GM04503 (cell line): ENCODE measurements around the gene RNASE12.
"Not testable (repeated sequence)": the region's sequence is repeated elsewhere in the genome, so short reads cannot be mapped to it uniquely, and the experiment has no call there.

ENCODE experiments used
- DNase-seq: peaks from one replicate; pipeline ENCODE4 v3.0.0-alpha.2; 2012; ENCODE audit warnings: low read depth

RNASE12 gene

DNA sequence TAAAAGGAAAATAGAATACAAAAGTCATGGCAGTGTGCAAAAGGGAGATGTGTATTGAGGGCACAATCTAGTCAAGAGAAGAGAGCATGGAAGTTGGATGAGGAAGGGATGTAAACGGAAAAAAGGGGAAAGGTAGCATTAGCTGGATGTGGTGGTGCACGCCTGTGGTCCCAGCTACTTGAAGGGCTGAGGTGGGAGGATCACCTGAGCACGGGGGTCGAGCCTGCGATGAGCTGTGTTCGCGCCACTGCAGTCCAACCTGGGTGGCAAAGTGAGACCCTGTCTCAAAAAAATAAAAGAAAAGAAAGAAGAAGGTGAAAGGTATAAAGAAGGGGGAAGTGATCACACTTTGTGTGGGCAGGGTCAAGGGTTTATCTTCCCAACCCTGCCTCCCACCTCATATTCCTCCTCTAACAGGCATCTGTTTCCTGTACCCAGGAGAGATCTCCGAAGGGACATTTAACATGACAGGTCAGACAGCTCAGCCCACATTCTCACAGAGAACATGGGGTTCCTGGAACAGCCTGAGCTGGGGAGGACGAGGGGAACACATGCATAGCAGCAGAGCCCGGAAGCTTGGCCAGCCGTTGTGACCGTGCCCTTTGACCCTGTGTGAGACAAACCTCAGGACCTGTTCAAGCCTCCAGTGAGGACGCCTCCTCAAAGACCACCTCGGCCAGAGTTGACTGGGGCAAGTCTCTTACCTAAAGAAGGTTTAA, 12.2 kb downstream of the RNASE12 start:
- DNase-seq: no peak

DNA sequence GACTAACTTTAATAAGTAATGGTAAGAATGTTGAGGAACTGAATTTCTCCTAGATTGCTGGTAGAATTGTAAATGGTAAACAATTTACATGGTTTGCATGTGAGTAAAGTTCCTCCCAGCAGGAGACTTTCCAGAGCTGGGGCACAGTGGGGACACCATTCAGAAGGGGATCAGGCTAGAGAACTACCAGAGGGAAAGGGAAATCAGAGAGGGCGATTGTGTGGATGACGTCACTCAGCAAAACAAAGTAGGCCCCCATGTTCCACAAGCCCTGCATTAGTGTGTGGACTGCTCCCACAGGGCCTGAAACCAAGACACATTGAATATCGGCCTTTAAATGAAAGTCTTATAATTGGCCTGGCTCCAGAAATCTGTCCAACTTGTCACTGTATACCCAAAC, 12.9 kb downstream of the RNASE12 start:
- DNase-seq: no peak

DNA sequence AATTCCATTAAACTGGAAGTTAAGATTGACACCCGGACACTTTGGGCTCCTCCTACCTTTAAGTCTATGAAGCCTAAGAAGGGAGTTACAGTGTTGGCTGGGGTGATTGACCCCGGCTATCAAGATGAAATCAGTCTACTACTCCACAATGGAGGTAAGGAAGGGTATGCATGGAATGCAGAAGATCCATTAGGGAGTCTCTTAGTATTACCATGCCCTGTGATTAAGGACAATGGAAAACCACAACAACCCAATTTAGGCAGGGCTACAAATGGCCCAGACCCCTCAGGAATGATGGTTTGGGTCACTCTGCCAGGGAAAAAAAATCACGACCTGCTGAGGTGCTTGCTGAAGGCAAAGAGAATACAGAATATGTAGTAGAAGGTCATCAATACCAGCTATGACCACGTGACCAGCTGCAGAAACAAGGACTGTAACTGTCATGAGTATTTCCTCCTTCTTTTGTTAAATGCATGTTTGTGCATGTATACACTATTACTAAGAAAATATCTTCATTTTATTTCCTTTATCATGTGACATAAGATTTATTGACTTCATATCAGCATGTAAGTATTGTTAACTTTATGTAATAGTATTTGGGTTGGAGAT, 18.7 kb downstream of the RNASE12 start:
- not testable (repeated sequence) for DNase-seq

DNA sequence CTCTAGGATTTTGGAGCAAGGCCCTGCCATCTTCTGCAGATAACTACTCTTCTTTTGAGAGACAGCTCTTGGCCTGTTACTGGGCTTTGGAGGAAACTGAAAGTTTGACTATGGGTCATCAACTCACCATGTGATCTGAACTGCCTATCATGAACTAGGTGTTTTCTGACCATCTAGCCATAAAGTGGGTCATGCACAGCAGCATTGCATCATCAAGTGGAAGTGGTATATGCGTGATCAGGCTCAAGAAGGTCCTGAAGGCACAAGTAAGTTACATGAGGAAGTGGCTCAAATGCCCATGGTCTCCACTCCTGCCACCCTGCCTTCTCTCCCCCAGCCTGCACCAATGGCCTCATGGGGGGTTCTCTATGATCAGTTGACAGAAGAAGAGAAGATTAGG, 20.5 kb downstream of the RNASE12 start:
- not testable (repeated sequence) for DNase-seq

DNA sequence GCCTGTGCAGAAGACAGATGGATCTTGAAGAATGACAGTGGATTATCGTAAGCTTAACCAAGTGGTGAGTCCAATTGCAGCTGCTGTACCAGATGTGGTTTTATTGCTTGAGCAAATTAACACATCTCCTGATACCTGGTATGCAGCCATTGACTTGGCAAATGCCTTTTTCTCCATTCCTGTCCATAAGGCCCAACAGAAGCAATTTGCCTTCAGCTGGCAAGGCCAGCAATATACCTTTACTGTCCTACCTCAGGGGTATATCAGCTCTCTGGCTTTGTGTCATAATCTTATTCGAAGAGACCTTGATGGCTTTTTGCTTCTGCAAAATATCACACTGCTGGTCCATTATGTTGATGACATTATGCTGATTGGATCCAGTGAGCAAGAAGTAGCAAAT, 21.3 kb downstream of the RNASE12 start:
- not testable (repeated sequence) for DNase-seq

DNA sequence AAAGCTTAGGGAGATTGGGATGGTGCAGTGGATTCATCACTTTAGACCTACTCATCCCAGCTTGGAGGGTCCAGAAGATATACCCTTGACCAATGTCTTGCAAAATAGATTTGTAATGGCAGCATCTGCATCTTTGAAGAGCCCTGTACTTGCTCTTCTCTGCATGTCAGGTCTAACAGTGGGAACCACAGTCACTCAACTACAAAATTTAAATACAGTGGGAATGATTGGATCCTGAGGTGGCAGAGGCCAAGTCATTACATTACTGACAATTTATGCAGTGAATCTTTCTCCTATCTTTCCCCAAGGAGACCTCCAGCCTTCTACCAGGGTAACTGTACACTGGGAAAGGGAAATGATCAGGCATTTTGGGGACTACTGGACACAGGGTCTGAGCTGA, 22.1 kb downstream of the RNASE12 start:
- no peak for DNase-seq

DNA sequence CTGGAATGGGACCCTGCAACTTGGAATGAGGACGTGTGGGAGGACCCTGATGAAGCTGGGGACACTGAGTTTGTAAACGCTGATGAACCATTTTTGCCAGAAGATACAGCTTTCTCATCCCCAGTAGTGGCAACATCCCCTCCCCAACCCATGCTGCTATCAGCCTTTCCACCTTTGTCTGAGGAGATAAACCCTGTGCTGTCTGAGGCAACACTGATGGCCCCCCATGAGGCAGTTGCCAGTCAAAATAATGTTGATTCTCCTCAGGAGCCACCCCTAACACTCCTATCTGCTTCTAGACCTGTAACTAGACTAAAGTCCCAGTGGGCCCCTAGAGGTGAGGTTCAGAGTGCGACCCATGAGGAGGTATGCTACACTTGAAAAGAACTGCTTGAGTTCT, 22.8 kb downstream of the RNASE12 start:
- no peak for DNase-seq

DNA sequence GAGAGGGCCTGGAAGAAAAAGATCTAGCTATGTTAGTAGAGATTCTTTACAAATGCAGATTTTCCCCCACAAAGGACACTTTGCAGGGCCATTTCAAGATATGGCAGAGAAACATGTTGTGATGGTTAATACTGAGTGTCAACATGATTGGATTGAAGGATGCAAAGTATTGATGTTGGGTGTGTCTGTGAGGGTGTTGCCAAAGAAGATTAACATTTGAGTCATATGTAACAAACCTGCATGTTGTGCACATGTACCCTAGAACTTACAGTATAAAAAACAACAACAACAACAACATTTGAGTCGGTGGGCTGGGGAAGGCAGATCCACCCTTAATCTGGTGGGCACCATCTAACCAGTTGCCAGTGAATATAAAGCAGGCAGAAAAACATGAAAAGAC, 24.0 kb downstream of the RNASE12 start:
- DNase-seq: not testable (repeated sequence)

DNA sequence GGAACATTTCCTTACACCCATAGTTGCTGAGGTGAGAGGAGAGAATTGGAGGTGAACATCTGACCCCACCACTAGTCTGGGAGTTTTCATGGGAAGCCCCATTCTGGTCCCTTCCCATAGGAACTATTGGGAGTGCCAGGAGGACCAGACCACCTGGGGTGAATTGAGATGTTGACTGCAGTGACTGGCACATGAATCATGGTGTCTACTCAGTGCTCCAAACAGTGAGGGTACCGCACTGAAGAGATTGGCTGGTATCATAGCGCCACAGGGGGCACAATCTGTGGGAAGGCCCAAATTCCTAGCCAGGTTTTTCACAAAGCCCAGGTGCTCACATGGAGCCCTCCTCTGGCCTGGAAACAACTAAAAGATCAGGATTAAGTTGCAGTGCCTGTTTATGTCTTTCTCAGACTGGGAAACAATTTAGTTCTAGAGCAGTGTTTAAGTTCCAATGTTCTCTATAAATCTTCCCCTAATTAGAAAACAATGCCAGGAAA, 26.6 kb downstream of the RNASE12 start:
- DNase-seq: no peak

DNA sequence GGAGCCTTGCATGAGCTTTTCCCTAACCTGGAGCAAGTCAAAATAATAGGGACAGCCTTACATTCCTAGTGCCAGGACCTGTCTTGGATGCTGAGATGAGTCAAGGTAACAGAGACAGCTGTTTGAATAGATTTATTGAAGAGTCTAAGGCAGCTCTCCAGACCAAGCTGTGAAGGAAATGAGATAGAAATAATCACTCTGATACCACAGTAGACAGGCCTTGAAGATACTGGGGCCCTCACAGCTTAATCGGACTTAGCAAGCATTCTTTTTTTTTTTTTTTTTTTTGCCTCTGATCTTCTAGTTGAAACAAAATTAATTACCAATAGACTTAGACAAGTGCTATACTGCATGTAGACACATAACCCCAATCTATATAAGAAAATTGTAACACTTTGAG, 27.2 kb downstream of the RNASE12 start:
- no peak for DNase-seq

DNA sequence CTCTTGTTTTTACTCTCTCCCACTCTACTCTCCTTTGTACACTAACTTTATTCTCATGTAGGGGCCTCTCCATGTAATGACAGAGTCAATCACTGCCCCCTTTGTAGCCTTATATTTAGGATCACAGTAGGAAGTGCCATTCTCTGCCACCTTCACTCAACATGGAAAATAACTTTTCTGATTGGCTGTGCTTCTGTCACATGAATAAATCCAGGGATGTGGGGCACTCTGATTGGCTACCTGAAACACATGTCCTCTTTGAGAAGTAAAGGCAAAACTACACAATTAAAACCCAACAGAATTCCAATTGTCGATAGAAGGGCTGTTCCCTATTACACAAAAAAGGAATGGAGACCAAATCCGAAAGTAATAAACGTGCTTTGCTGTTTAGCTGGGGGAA, 30.2 kb downstream of the RNASE12 start, which contains the start of gene RNASE9:
Gene RNASE9, minus strand, starts transcription at position 87 of the 400 bp plus-strand sequence.
- DNase-seq: no peak

DNA sequence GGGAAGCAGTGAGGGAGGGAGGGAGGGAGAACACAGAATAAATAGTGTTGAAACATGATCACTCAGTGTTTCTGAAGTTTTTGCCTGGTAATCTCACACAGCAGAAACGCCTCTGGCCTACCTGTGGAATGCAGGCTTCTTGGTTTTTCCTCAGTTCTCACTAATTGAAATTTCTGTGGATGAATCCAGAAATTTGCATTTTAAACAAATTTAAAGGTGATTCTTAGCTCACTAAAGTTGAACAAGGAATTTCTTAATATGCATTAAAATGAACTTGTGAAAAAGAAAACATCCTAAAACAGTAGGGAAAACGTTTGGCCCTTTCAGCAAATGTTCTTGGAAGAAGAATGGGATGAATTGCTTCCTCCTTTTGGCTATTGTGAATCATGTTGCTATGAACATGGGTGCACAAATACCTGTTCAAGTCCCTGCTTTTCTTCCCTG, 31.7 kb downstream of the RNASE12 start:
- DNase-seq: no peak

DNA sequence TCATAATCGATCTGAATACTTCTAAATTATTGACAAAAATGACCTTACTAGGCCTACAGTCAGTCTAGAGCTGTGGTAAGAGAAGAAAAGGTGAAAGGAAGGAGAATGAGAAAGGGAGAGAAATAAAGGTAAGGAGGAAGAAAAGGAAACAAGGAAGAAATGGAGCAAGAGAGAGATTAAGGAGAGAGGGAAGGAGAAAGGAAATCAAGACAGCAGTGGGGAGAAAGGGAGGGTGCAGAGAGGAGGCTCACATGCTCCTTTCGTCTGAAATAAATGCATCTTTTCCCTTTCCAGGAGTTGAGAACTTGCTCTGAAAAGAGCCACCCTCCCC, 34.0 kb downstream of the RNASE12 start:
- DNase-seq: no peak

DNA sequence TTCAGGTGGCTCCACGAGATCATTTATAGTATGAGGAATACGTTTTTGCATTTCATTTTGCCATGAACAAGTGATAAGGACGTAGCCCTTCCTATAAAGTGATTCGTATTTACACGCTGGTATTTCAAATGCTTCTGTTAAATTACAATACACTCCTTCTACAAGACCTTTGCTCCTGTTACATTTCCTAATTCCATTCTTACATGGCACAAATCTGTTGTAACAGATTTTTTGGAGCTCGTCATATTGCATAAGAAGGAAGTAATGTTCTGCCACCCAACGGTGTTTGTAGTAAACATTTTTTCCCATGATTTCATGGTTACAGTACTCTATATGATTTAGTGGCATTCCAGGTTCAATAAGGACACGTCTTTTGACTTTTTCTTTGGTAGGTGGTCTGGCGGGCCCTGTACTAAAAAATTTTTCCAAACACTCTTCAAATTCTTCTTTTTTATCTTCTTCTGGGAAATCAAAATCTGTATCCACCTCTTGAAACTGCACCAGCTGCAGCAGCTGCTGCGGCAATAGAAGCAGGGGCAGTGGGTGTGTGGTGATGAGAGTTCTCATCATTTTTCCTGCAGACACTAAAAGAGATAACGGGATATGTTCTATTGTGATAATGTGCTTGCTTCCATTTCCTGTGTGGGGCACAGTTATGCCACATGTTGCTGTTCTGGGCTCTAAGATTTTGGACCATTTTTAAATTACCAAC, 34.5 kb downstream of the RNASE12 start:
- no peak for DNase-seq

DNA sequence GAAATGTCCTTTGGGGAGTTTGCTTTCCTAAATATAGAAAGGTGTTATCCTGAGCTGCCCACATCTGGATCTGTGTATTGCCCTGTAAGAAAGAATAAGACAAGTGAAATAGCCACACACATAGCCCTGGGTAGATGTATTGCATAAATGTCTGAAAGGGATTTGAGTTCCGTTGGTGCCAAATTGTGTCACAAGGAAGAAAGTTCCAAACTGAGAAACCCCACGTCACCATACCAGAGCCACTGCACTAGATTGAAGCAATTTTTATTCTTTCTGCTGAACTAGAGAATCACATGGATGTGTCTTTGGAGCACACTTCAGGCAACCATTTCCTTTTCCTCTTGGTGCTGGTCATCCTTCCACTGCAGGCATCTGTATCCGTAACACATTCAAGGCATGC, 35.3 kb downstream of the RNASE12 start:
- DNase-seq: no peak

DNA sequence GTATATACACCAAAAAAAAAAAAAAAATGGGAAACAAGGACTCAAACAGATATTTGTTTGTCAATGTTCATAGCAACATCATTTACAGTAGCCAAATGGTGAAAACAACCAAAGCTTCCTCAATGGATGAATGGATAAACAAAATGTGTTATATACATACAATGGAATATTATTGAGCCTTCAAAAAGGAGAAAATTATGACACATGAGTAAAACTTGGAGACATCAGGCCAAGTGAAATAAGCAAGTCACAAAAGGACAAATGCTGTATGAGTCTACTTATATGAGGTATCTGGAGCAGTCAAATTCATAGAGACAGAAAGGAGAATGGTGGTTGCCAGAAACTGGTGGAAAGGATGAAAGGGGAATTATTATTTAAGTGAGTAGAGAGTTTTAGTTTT, 38.2 kb downstream of the RNASE12 start:
- no peak for DNase-seq

DNA sequence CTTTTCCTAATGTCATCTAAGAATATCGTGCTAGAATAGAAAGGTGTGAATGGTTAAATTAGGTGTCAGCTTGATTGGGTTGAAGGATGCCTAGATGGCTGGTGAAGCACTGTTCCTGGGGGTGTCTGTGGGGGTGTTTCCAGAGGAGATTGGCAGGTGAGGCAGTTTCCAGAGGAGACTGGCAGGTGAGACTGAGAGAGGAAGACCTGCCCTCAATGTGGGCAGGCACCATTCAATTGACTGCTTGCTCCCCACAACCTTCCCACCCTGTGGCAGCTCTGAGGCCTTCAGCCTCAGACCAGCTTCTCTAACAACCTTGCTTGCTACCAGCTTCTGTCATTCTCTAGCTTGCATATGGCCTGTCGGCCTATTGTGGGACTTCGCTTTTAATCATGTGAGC, 39.6 kb downstream of the RNASE12 start:
- no peak for DNase-seq

DNA sequence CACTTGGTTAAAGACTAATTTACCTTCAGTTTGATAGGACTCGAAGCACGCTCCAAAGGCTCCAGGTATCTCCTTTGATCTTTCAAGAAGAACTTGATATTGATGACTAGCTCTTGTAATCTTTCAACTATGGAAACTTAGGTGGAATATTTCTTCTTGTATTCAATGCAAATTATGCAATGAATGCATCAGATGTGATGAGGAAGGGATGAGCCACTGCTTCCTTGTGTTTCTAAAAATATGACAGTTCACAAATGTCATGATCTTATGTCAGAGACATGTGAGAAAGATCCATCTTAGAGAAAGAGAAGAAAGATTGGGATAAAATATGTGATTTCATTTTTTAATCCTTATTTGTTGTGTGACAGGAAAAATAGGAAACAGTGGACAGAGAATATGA, 40.2 kb downstream of the RNASE12 start:
- DNase-seq: no peak

DNA sequence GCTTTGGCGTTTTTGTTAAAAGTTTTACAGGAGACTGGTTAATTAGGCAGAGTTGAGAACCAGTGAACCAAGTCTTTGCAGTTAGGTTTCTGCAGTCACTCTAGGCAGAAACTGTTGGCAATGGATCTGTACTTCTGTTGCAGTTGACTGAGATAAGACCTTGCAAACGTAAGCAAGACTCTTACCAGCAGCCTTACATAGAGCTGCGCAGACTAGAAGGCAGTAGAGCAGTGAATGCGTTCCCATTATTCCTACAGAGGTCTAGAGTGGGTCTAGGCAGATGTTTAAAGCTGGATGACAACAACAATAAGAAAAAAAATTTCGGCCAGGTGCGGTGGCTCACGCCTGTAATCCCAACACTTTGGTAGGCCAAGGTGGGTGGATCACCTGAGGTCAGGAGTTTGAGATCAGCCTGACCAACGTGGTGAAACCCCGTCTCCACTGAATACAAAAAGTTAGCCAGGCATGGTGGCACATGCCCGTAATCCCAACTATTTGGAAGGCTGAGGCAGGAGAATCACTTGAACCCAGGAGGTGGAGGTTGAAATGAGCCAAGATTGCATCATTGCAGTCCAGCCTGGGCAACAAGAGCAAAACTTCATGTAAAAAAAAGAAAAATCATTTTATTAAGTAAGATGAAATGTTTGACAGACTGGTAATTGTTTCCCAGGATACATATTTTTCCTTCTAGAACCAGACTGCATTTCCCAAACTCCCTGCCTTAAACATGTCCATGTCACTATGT, 42.6 kb downstream of the RNASE12 start:
- no peak for DNase-seq

DNA sequence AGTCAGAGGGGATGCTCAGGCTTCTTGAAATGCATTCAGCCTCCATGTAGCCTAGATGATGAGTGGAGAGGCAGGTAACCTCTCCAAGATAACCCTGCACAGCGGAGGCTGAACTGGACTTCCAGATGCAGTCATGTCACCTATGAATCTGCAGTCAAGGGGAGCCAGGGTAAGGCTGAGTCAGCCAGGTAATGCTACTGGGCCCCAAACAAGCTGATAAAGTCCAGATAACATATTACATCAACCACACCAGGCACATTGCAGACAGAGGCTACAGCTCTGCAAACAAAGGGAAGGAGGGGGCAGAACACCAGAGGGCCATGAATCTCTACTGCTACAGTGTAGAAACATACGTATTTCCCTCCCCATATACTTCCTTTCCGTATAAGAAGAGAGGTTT, 44.3 kb downstream of the RNASE12 start:
- no peak for DNase-seq
